Glutamatergic neuron (in vitro differentiated cells): ENCODE data around the gene DDI2. TPM values are rescaled to one million over a fixed set of nuclear protein-coding genes. Genes with fewer than 3 reads are reported as not detected.
A peak's percentile ranks its signal among the peaks of the same experiment; 100 is the strongest.

Experiments used
- DNase-seq: peaks from one replicate; pipeline ENCODE4 v3.0.0; 2022
- H3K27ac Mint-ChIP-seq: one replicate; pipeline ENCODE4 v1.8.0; 2020; ENCODE audit warnings: mild to moderate bottlenecking, mixed read lengths, inconsistent platforms; ENCODE audit not compliant: unreplicated experiment
- H3K27me3 Mint-ChIP-seq: one replicate; pipeline ENCODE4 v1.8.0; 2020; ENCODE audit warnings: mild to moderate bottlenecking, moderate library complexity, mixed read lengths, inconsistent platforms; ENCODE audit not compliant: unreplicated experiment
- H3K36me3 Mint-ChIP-seq: one replicate; pipeline ENCODE4 v1.8.0; 2020; ENCODE audit warnings: mild to moderate bottlenecking, mixed read lengths, inconsistent platforms; ENCODE audit not compliant: unreplicated experiment
- H3K4me1 Mint-ChIP-seq: one replicate; pipeline ENCODE4 v1.8.0; 2020; ENCODE audit warnings: mild to moderate bottlenecking, low read depth, mixed read lengths, inconsistent platforms; ENCODE audit not compliant: unreplicated experiment
- H3K4me3 Mint-ChIP-seq: one replicate; pipeline ENCODE4 v1.8.0; 2020; ENCODE audit warnings: mild to moderate bottlenecking, mixed read lengths, inconsistent platforms; ENCODE audit not compliant: unreplicated experiment
- H3K9me3 Mint-ChIP-seq: one replicate; pipeline ENCODE4 v1.8.0; 2020; ENCODE audit warnings: mild to moderate bottlenecking, moderate library complexity, mixed read lengths, inconsistent platforms; ENCODE audit not compliant: unreplicated experiment
- CTCF ChIP-seq: fragments of 200-600 bp; sonication (generic); IDR thresholded peaks from one replicate; pipeline ENCODE4 v1.5.0; 2021; ENCODE audit not compliant: partially characterized antibody, unreplicated experiment
- total RNA-seq: library from RNA; stranded (reverse); fragmentation: NEBNext Ultra II Directional; extraction: Animal tissue kit (Norgen Biotek cat#: 25700); gene quantifications from one replicate; pipeline ENCODE4 v1.2.1, GENCODE V29; 2021; ENCODE audit not compliant: unreplicated experiment

The DDI2 gene
- total RNA-seq, 1 donor from 2014 or later: 29.6 TPM

GRCh38 chr1:15621975-15622374 is 4.7 kb downstream of the DDI2 start:
- Mint-ChIP-seq H3K36me3 (no peaks in the 10 kb centered on the region), H3K27ac (no peak overlapping the region), H3K27me3 (no peaks in the 10 kb centered on the region), H3K9me3 (peaks cover 2% of the 10 kb centered on the region), H3K4me3 (no peak overlapping the region), H3K4me1 (peaks cover 26% of the 10 kb centered on the region)
- no peak for DNase-seq
- TF ChIP-seq CTCF: no peak

- TF ChIP-seq CTCF: no peak
- no peak for DNase-seq
- Mint-ChIP-seq H3K9me3 (peaks cover 1% of the 10 kb centered on the region), H3K27ac (no peak overlapping the region), H3K4me1 (peaks cover 30% of the 10 kb centered on the region), H3K4me3 (no peak overlapping the region), H3K36me3 (no peaks in the 10 kb centered on the region), H3K27me3 (no peaks in the 10 kb centered on the region)
These were observed 5.6 kb downstream of the DDI2 start for GRCh38 chr1:15622712-15623373.

GRCh38 chr1:15623435-15623834 is 6.2 kb downstream of the DDI2 start:
- Mint-ChIP-seq H3K9me3 (no peaks in the 10 kb centered on the region), H3K36me3 (no peaks in the 10 kb centered on the region), H3K4me1 (peaks cover 29% of the 10 kb centered on the region), H3K27me3 (no peaks in the 10 kb centered on the region), H3K27ac (no peak overlapping the region), H3K4me3 (no peak overlapping the region)
- no peak for DNase-seq
- no peak for TF ChIP-seq CTCF

- H3K9me3 Mint-ChIP-seq: no peaks in the 10 kb centered on the region
These were observed 7.0 kb downstream of the DDI2 start for GRCh38 chr1:15624133-15624714.

More at GRCh38 chr1:15624133-15624714, 7.0 kb downstream of the DDI2 start:
- no peak for DNase-seq
- Mint-ChIP-seq H3K4me3 (peak overlapping the region; percentile 7), H3K4me1 (peaks cover 25% of the 10 kb centered on the region), H3K27me3 (no peaks in the 10 kb centered on the region), H3K36me3 (no peaks in the 10 kb centered on the region), H3K27ac (no peak overlapping the region)
- TF ChIP-seq CTCF: no peak
